GM23338 (cell line): ENCODE results near the gene ATP10D. TPM values are rescaled to one million over a fixed set of nuclear protein-coding genes. Genes with fewer than 3 reads are reported as not detected.

ENCODE experiments used
- ATAC-seq: fragments of 200-7000 bp; cut with Tn5 transposase; 3 replicates; pipeline ENCODE4 v1.9.1; 2020
- DNase-seq: peaks from one replicate; pipeline ENCODE4 v3.0.0-alpha.2; 2015; ENCODE audit warnings: low spot score
- H2AFZ ChIP-seq: fragments of 200-600 bp; sonication (generic); 2 replicates; pipeline ENCODE4 v1.8.0; 2016; ENCODE audit warnings: antibody characterized with exemption, mild to moderate bottlenecking, moderate library complexity
- H3F3A ChIP-seq: fragments of 200-600 bp; sonication (generic); replicated peaks from 2 replicates; pipeline ENCODE4 v1.8.0; 2017; ENCODE audit warnings: antibody characterized with exemption, mixed run types, low read depth
- H3K27ac ChIP-seq: fragments of 200-600 bp; sonication (generic); 2 replicates; pipeline ENCODE4 v1.6.1; 2016; ENCODE audit warnings: low read depth
- H3K27me3 ChIP-seq: fragments of 200-600 bp; sonication (generic); 2 replicates; pipeline ENCODE4 v1.8.0; 2016; ENCODE audit warnings: mild to moderate bottlenecking, mixed run types, moderate library complexity; ENCODE audit not compliant: insufficient read depth
- H3K36me3 ChIP-seq: fragments of 200-600 bp; sonication (generic); 2 replicates; pipeline ENCODE4 v1.8.0; 2016; ENCODE audit warnings: mild to moderate bottlenecking; ENCODE audit not compliant: insufficient read depth
- H3K4me1 ChIP-seq: fragments of 200-600 bp; sonication (generic); 2 replicates; pipeline ENCODE4 v1.8.0; 2016; ENCODE audit warnings: mild to moderate bottlenecking, moderate library complexity; ENCODE audit not compliant: insufficient read depth
- H3K4me2 ChIP-seq: fragments of 200-600 bp; sonication (generic); 2 replicates; pipeline ENCODE4 v1.7.1; 2017; ENCODE audit warnings: mixed run types
- H3K4me3 ChIP-seq: fragments of 200-600 bp; sonication (generic); 2 replicates; pipeline ENCODE4 v1.6.1; 2016; ENCODE audit warnings: mixed run types
- H3K79me2 ChIP-seq: fragments of 200-600 bp; sonication (generic); replicated peaks from 2 replicates; pipeline ENCODE4 v1.8.0; 2017; ENCODE audit warnings: mild to moderate bottlenecking; ENCODE audit not compliant: insufficient read depth
- H3K9me2 ChIP-seq: fragments of 200-600 bp; sonication (generic); 2 replicates; pipeline ENCODE4 v1.8.0; 2017; ENCODE audit not compliant: insufficient read depth
- H4K20me1 ChIP-seq: fragments of 200-600 bp; sonication (generic); replicated peaks from 2 replicates; pipeline ENCODE4 v1.8.0; 2017; ENCODE audit warnings: mild to moderate bottlenecking; ENCODE audit not compliant: insufficient read depth
- H3K27ac Mint-ChIP-seq: 2 replicates; pipeline ENCODE4 v1.8.0; 2020; ENCODE audit warnings: inconsistent platforms, mild to moderate bottlenecking, moderate library complexity, mixed read lengths
- H3K27me3 Mint-ChIP-seq: 3 replicates; pipeline ENCODE4 v1.8.0; 2022; ENCODE audit warnings: low read depth, mild to moderate bottlenecking, moderate library complexity, mixed read lengths, inconsistent platforms; ENCODE audit not compliant: insufficient read depth, poor library complexity
- H3K36me3 Mint-ChIP-seq: 3 replicates; pipeline ENCODE4 v1.8.0; 2021; ENCODE audit warnings: low read depth, mild to moderate bottlenecking, inconsistent platforms, moderate library complexity, mixed read lengths
- H3K4me1 Mint-ChIP-seq: 3 replicates; pipeline ENCODE4 v1.8.0; 2020; ENCODE audit warnings: mild to moderate bottlenecking, inconsistent platforms, mixed read lengths
- H3K4me3 Mint-ChIP-seq: 3 replicates; pipeline ENCODE4 v1.8.0; 2021; ENCODE audit warnings: moderate library complexity, mild to moderate bottlenecking, inconsistent platforms, mixed read lengths
- H3K9me3 Mint-ChIP-seq: 3 replicates; pipeline ENCODE4 v1.8.0; 2020; ENCODE audit warnings: moderate library complexity, mild to moderate bottlenecking, inconsistent platforms, mixed read lengths
- CREB1 ChIP-seq: fragments of 250-450 bp; sonication (Bioruptor Pico); IDR thresholded peaks from 2 replicates; pipeline ENCODE4 v1.5.0; 2020; ENCODE audit warnings: low read depth, mild to moderate bottlenecking, moderate library complexity
- CTCF ChIP-seq, 2 experiments: fragments of 200-600 bp in 1 of 2; sonication (generic) in 1 of 2; conservative IDR thresholded peaks; 2 replicates each; pipeline versions ENCODE4 v1.5.1 to v1.6.1; 2016 to 2017; ENCODE audit warnings: antibody characterized with exemption in 2 of 2, low read depth in 2 of 2, mild to moderate bottlenecking in 2 of 2, moderate library complexity in 1 of 2
- ETS1 ChIP-seq: IDR thresholded peaks from 2 replicates; pipeline ENCODE4 v1.6.1; 2016; ENCODE audit warnings: antibody characterized with exemption
- EZH2 ChIP-seq: fragments of 200-600 bp; sonication (generic); IDR thresholded peaks from one replicate; pipeline ENCODE4 v1.8.0; 2017; ENCODE audit warnings: antibody characterized with exemption, mild to moderate bottlenecking, low read depth; ENCODE audit not compliant: unreplicated experiment
- JUNB ChIP-seq: IDR thresholded peaks from one replicate; pipeline ENCODE4 v1.6.1; 2016; ENCODE audit warnings: antibody characterized with exemption; ENCODE audit not compliant: unreplicated experiment
- NANOG ChIP-seq: IDR thresholded peaks from 2 replicates; pipeline ENCODE4 v1.6.1; 2016; ENCODE audit warnings: antibody characterized with exemption, borderline replicate concordance
- REST ChIP-seq: IDR thresholded peaks from one replicate; pipeline ENCODE4 v1.6.1; 2018; ENCODE audit warnings: antibody characterized with exemption; ENCODE audit not compliant: unreplicated experiment
- ZNF114 ChIP-seq: fragments of 250-450 bp; sonication (Bioruptor Pico); IDR thresholded peaks from 2 replicates; pipeline ENCODE4 v1.5.0; 2020; ENCODE audit warnings: mild to moderate bottlenecking, moderate library complexity
- ZNF331 ChIP-seq: fragments of 250-450 bp; sonication (Bioruptor Pico); IDR thresholded peaks from 2 replicates; pipeline ENCODE4 v1.5.0; 2020; ENCODE audit warnings: low read depth, mild to moderate bottlenecking, moderate library complexity
- ZNF462 ChIP-seq: fragments of 250-450 bp; sonication (Bioruptor Pico); IDR thresholded peaks from 2 replicates; pipeline ENCODE4 v1.5.0; 2020; ENCODE audit warnings: mild to moderate bottlenecking, moderate library complexity
- polyA plus RNA-seq: library from polyadenylated mRNA; unstranded; fragments of >200 nt; fragmentation: Nextera tagmentation; extraction: Ambion mirVana; gene quantifications from 2 replicates; pipeline ENCODE4 v1.2.1, GENCODE V29; 2016
- total RNA-seq: library from RNA; depleted of rRNA; stranded (reverse); fragments of >200 nt; shearing (Covaris generic); gene quantifications from 2 replicates; pipeline ENCODE4 v1.2.3, GENCODE V29; 2014

ATP10D gene
- total and polyA plus RNA-seq, 2 experiments from 2014 or later: 4.5 to 4.7 TPM

GRCh38 chr4:47534772-47535171 lies 49.7 kb downstream of the ATP10D start:
- no peak overlapping the region for H2AFZ ChIP-seq
- H3K9me2 ChIP-seq: no peaks in the 10 kb centered on the region
- ATAC-seq (no peak), DNase-seq (no peak)
- Mint-ChIP-seq H3K27me3 (no peaks in the 10 kb centered on the region), H3K27ac (no peak overlapping the region), H3K4me1 (peaks cover 12% of the 10 kb centered on the region), H3K4me3 (no peak overlapping the region), H3K36me3 (no peaks in the 10 kb centered on the region), H3K9me3 (peaks cover under 1% of the 10 kb centered on the region; the same call in 1 of the 3 replicates)
- H3K79me2 ChIP-seq: no peaks in the 10 kb centered on the region
- H3K36me3 ChIP-seq: no peaks in the 10 kb centered on the region
- TF ChIP-seq CREB1: no peak
- TF ChIP-seq EZH2: no peak
- TF ChIP-seq ZNF114 (CRISPR knock-in tag): no peak
- TF ChIP-seq ZNF331 (CRISPR knock-in tag): no peak
- TF ChIP-seq REST: no peak
- TF ChIP-seq ZNF462 (CRISPR knock-in tag): no peak
- no peak for TF ChIP-seq JUNB
- no peak for TF ChIP-seq ETS1
- TF ChIP-seq NANOG: no peak
- no peak for TF ChIP-seq CTCF (conservative IDR thresholded peaks at IDR 0.05; ENCODE audit: low read depth in 2 of 2)
- no peak overlapping the region for H3K27ac ChIP-seq
- H3K4me2 ChIP-seq: no peak overlapping the region
- H3K4me3 ChIP-seq: no peak overlapping the region
- peaks cover 4% of the 10 kb centered on the region; the same call in 1 of the 2 replicates for H3K4me1 ChIP-seq
- no peaks in the 10 kb centered on the region for H3F3A ChIP-seq
- H3K27me3 ChIP-seq: no peaks in the 10 kb centered on the region
- H4K20me1 ChIP-seq: no peaks in the 10 kb centered on the region
